GM12878 (cell line): ENCODE results near the gene MCM8. TPM values are rescaled to one million over a fixed set of nuclear protein-coding genes. Genes with fewer than 3 reads are reported as not detected.

Source experiments
- ATAC-seq: fragments of 200-7000 bp; cut with Tn5 transposase; 3 replicates; pipeline ENCODE4 v1.9.1; 2020; ENCODE audit warnings: mild to moderate bottlenecking, moderate library complexity
- BruUV-seq: library from RNA; stranded (reverse); fragments of 400-500 nt; replicated peaks from 2 replicates; lab custom pipeline; 2021; lab: Mats Ljungman, UMichigan
- CTCF ChIA-PET: fragments of 300-600 bp; sonication (Branson Sonifier 250); formaldehyde crosslinking; extraction: SDS; loops from one replicate; lab custom pipeline; 2021; ENCODE audit warnings: inconsistent platforms; lab: Yijun Ruan, JAX
- POLR2A ChIA-PET: fragments of 350-600 bp; formaldehyde crosslinking; extraction: SDS; loops from one replicate; lab custom pipeline; 2021; ENCODE audit warnings: inconsistent platforms; lab: Charles Lee
- RAD21 ChIA-PET: fragments of 300-600 bp; sonication (Branson Sonifier 250); formaldehyde crosslinking; loops from one replicate; lab custom pipeline; 2023; ENCODE audit warnings: antibody characterized with exemption; ENCODE audit not compliant: unreplicated experiment; lab: Charles Lee
- SMC1A ChIA-PET: fragments of 300-600 bp; sonication (Branson Sonifier 250); formaldehyde crosslinking; loops from one replicate; lab custom pipeline; 2023; ENCODE audit not compliant: unreplicated experiment, uncharacterized antibody; lab: Charles Lee
- DNase-seq: peaks from one replicate; pipeline ENCODE4 v3.0.0-alpha.2; 2011; ENCODE audit warnings: low read depth, low spot score
- FAIRE-seq: peaks from 3 replicates; lab custom pipeline; 2011; peaks lifted over from hg19 to GRCh38; lab: Jason Lieb, UNC
- H2AFZ ChIP-seq: 2 replicates; pipeline ENCODE4 v1.6.0; 2011; ENCODE audit warnings: low read depth, low read length, control low read depth; ENCODE audit not compliant: control insufficient read depth
- H3K27ac ChIP-seq: 2 replicates; pipeline ENCODE4 v1.5.1; 2011; ENCODE audit warnings: control low read depth; ENCODE audit not compliant: control insufficient read depth, insufficient read depth
- H3K27me3 ChIP-seq, 2 experiments: replicated peaks in 1 of 2; 2 replicates each; pipeline versions ENCODE4 v1.6.0 to v1.6.1; 2011; ENCODE audit warnings: low read length in 1 of 2; ENCODE audit not compliant: control insufficient read depth in 2 of 2, insufficient read depth in 2 of 2
- H3K36me3 ChIP-seq, 2 experiments: 2 replicates each; pipeline ENCODE4 v1.5.1; 2011; ENCODE audit warnings: low read length in 1 of 2; ENCODE audit not compliant: control insufficient read depth in 2 of 2, insufficient read depth in 2 of 2
- H3K4me1 ChIP-seq: 2 replicates; pipeline ENCODE4 v1.6.1; 2011; ENCODE audit warnings: mild to moderate bottlenecking, low read length, moderate library complexity, mixed read lengths; ENCODE audit not compliant: control insufficient read depth, insufficient read depth
- H3K4me2 ChIP-seq: 2 replicates; pipeline ENCODE4 v1.6.0; 2011; ENCODE audit warnings: control low read depth; ENCODE audit not compliant: control insufficient read depth, insufficient read depth
- H3K4me3 ChIP-seq: fragments of 200-600 bp; sonication (generic); 2 replicates; pipeline ENCODE4 v1.5.1; 2016
- H3K79me2 ChIP-seq: 2 replicates; pipeline ENCODE4 v1.6.0; 2011; ENCODE audit warnings: low read length; ENCODE audit not compliant: control insufficient read depth, insufficient read depth
- H3K9ac ChIP-seq: 2 replicates; pipeline ENCODE4 v1.8.0; 2011; ENCODE audit warnings: low read length, control low read depth, mixed read lengths; ENCODE audit not compliant: control insufficient read depth, insufficient read depth
- H3K9me3 ChIP-seq: replicated peaks from 3 replicates; pipeline ENCODE4 v1.5.1; 2011; ENCODE audit warnings: mild to moderate bottlenecking, low read length; ENCODE audit not compliant: control insufficient read depth, insufficient read depth
- H4K20me1 ChIP-seq: 2 replicates; pipeline ENCODE4 v1.6.0; 2011; ENCODE audit not compliant: control insufficient read depth, insufficient read depth
- BCL3 ChIP-seq: IDR thresholded peaks from 2 replicates; pipeline ENCODE4 v1.6.1; 2011; ENCODE audit warnings: borderline replicate concordance, low read depth, mild to moderate bottlenecking, moderate library complexity, low read length; ENCODE audit not compliant: insufficient read depth, poor library complexity, severe bottlenecking
- CREB1 ChIP-seq: IDR thresholded peaks from 2 replicates; pipeline ENCODE4 v1.6.1; 2012; ENCODE audit warnings: low read depth, mild to moderate bottlenecking, inconsistent platforms
- EP300 ChIP-seq, 2 experiments: fragments of 150-350 bp in 1 of 2; IDR thresholded peaks; 2 replicates each; pipeline ENCODE4 v1.6.1; 2011 to 2012; ENCODE audit warnings: low read depth in 2 of 2, low read length in 2 of 2, borderline replicate concordance in 1 of 2, improper control_type of control experiment in 1 of 2, inconsistent platforms in 1 of 2; ENCODE audit not compliant: control insufficient read depth in 1 of 2
- ETV6 ChIP-seq, 2 experiments: fragments of 450-650 bp in 1 of 2; IDR thresholded peaks in 1 of 2; conservative IDR thresholded peaks in 1 of 2; 2 replicates each; pipeline ENCODE4 v1.6.1; 2014; ENCODE audit warnings: antibody characterized with exemption in 1 of 2, borderline replicate concordance in 1 of 2, low read depth in 1 of 2, mild to moderate bottlenecking in 1 of 2, moderate library complexity in 1 of 2
- FOS ChIP-seq: IDR thresholded peaks from 3 replicates; pipeline ENCODE4 v1.6.1; 2011; ENCODE audit warnings: borderline replicate concordance; ENCODE audit not compliant: insufficient read length; ENCODE audit errors: extremely low read depth
- FOXM1 ChIP-seq: IDR thresholded peaks from 2 replicates; pipeline ENCODE4 v1.6.1; 2012; ENCODE audit warnings: low read depth, mild to moderate bottlenecking, inconsistent platforms, low read length, moderate library complexity
- KLF5 ChIP-seq: fragments of 450-650 bp; IDR thresholded peaks from 2 replicates; pipeline ENCODE4 v1.6.1; 2014; ENCODE audit warnings: mild to moderate bottlenecking; ENCODE audit not compliant: partially characterized antibody
- MYB ChIP-seq: fragments of 150-350 bp; IDR thresholded peaks from 2 replicates; pipeline ENCODE4 v1.6.1; 2014; ENCODE audit warnings: mild to moderate bottlenecking, low read depth, low read length, borderline replicate concordance
- NBN ChIP-seq: fragments of 450-650 bp; IDR thresholded peaks from 2 replicates; pipeline ENCODE4 v1.6.1; 2016
- NFXL1 ChIP-seq: fragments of 450-650 bp; IDR thresholded peaks from 2 replicates; pipeline ENCODE4 v1.6.1; 2017; ENCODE audit warnings: antibody characterized with exemption, mild to moderate bottlenecking, borderline replicate concordance
- POLR2A ChIP-seq: IDR thresholded peaks from 2 replicates; pipeline ENCODE4 v1.6.1; 2011; ENCODE audit warnings: low read depth, mild to moderate bottlenecking, low read length
- RELA ChIP-seq: fragments of 450-650 bp; IDR thresholded peaks from 2 replicates; pipeline ENCODE4 v1.8.0; 2014; ENCODE audit warnings: borderline replicate concordance; ENCODE audit not compliant: partially characterized antibody
- SIN3A ChIP-seq: IDR thresholded peaks from 2 replicates; pipeline ENCODE4 v1.6.1; 2012; ENCODE audit warnings: low read depth, low read length, improper control_type of control experiment
- SP1 ChIP-seq: IDR thresholded peaks from one replicate; pipeline ENCODE4 v1.6.1; 2011; ENCODE audit warnings: low read depth, low read length
- SPI1 ChIP-seq: IDR thresholded peaks from 2 replicates; pipeline ENCODE4 v1.6.1; 2011; ENCODE audit warnings: low read depth, mild to moderate bottlenecking, low read length, moderate library complexity, borderline replicate concordance; ENCODE audit not compliant: insufficient read depth
- SRF ChIP-seq, 2 experiments: IDR thresholded peaks; 2 replicates each; pipeline ENCODE4 v1.6.1; 2011; ENCODE audit warnings: low read depth in 2 of 2, low read length in 2 of 2, mild to moderate bottlenecking in 1 of 2, moderate library complexity in 1 of 2
- WRNIP1 ChIP-seq: IDR thresholded peaks from 2 replicates; pipeline ENCODE4 v1.6.1; 2011; ENCODE audit warnings: low read depth, low read length, improper control_type of control experiment, borderline replicate concordance
- ZNF687 ChIP-seq: fragments of 450-650 bp; IDR thresholded peaks from 2 replicates; pipeline ENCODE4 v1.6.1; 2017; ENCODE audit warnings: mild to moderate bottlenecking, moderate library complexity
- WGBS: methylation state at CpG from one replicate; pipeline ENCODE4 v1.1.6; 2016; ENCODE audit warnings: low lambda C conversion rate; ENCODE audit not compliant: insufficient replicate concordance, insufficient coverage; ENCODE audit errors: missing lambda C conversion rate; 5-methylcytosine and 5-hydroxymethylcytosine counted together
- in situ Hi-C: fragments of 300-500 bp; cut with MboI; formaldehyde crosslinking; loops from 9 replicates; pipeline ENCODE4 v1.14.3; 2018; ENCODE audit warnings: mixed read lengths
- intact Hi-C: fragments of 100-400 bp; cut with micrococcal nuclease; formaldehyde crosslinking; loops from one replicate; pipeline ENCODE4 v1.14.2; 2022; ENCODE audit not compliant: unreplicated experiment
- polyA plus RNA-seq, 11 experiments: library from polyadenylated mRNA; depleted of rRNA in 4 of 11; unstranded in 6 of 11; stranded (reverse) in 5 of 11; fragments of >200 nt; fragmentation: Nextera tagmentation in 4 of 11; fragmentation: Illumina TruSeq in 1 of 11; extraction: Ambion mirVana in 4 of 11; extraction: Trizol in 1 of 11; gene quantifications; 1 replicate in 1 of 11; 2 replicates in 10 of 11; pipeline versions ENCODE4 v1.2.1 to v1.2.3, GENCODE V29; 2011 to 2016; ENCODE audit warnings: inconsistent platforms in 2 of 11, missing spikeins in 2 of 11, low read depth in 1 of 11
- total RNA-seq, 4 experiments: library from RNA; depleted of rRNA in 3 of 4; stranded (reverse); fragments of >200 nt in 3 of 4; fragmentation: Illumina TruSeq in 1 of 4; extraction: Trizol in 1 of 4; gene quantifications; 2 replicates each; pipeline versions ENCODE4 v1.2.1 to v1.2.3, GENCODE V29; 2013 to 2021

Gene MCM8
- total and polyA plus RNA-seq, 10 of the 15 experiments (the other 5 are each of a cell fraction or from before 2014, with no cell fraction given) = 3.2 to 28.2 (median 16.0) TPM

GRCh38 chr20:5967469-5967868 lies 17.0 kb downstream of the MCM8 start:
- Histone ChIP-seq H3K27ac (no peak overlapping the region), H3K27me3 (no peaks in the 10 kb centered on the region), H3K79me2 (no peaks in the 10 kb centered on the region), H3K4me2 (no peak overlapping the region), H3K36me3 (peaks cover 5 to 31% of the 10 kb centered on the region in 2 experiments), H3K4me3 (no peak overlapping the region), H4K20me1 (no peaks in the 10 kb centered on the region), H3K4me1 (no peaks in the 10 kb centered on the region), H2AFZ (no peak overlapping the region), H3K9ac (no peak overlapping the region), H3K9me3 (no peaks in the 10 kb centered on the region)
- in situ Hi-C loops = no loop called here
- 98% methylated on average over 6 of the region's 6 CpGs for WGBS
- ChIA-PET RAD21 (no interaction called here), SMC1A (interaction anchor here (1.2 to 1.8 kb wide), 4 partner anchors 9 to 150 kb away, joined by 3 to 5 read pairs (median 4); no protein-coding TSS in a partner anchor), POLR2A (no interaction called here), CTCF (interaction anchor here (1.3 kb wide), 1 partner anchor 20 kb away, joined by 4 read pairs; no protein-coding TSS in a partner anchor)
- DNase-seq = no peak
- FAIRE-seq = no peak
- BruUV-seq = no TSS peak
- ATAC-seq = no peak
- intact Hi-C loops = no loop called here
- no peak for TF ChIP-seq BCL3
- TF ChIP-seq FOXM1 = no peak
- no peak for TF ChIP-seq SPI1
- TF ChIP-seq EP300 (IDR thresholded peaks at IDR 0.05; ENCODE audit: borderline replicate concordance in 1 of 2, control insufficient read depth in 1 of 2, low read depth in 2 of 2, low read length in 2 of 2) = no peak
- no peak for TF ChIP-seq ETV6 (conservative IDR thresholded peaks at IDR 0.05 in 1 of 2, IDR thresholded peaks at IDR 0.05 in 1 of 2; ENCODE audit: borderline replicate concordance in 1 of 2, low read depth in 1 of 2)
- no peak for TF ChIP-seq CREB1
- TF ChIP-seq NFXL1 = no peak
- no peak for TF ChIP-seq RELA
- TF ChIP-seq KLF5 = no peak
- no peak for TF ChIP-seq WRNIP1
- TF ChIP-seq ZNF687 = no peak
- TF ChIP-seq SRF (IDR thresholded peaks at IDR 0.05; ENCODE audit: low read depth in 2 of 2, low read length in 2 of 2) = no peak
- TF ChIP-seq NBN = no peak
- no peak for TF ChIP-seq SIN3A
- TF ChIP-seq POLR2A = no peak
- TF ChIP-seq FOS = no peak
- TF ChIP-seq MYB = no peak
- TF ChIP-seq SP1 = no peak
